Right lobe of liver (tissue), 4 donors: ENCODE measurements around the gene HECTD1.

Source experiments
- POLR2A ChIP-seq: fragments of 450-650 bp; IDR thresholded peaks from one replicate; pipeline ENCODE4 v1.6.1; 2017; ENCODE audit warnings: antibody characterized with exemption, mild to moderate bottlenecking
- TF ChIP-seq, protein P1 (sequence below), 4 donors: fragments of 200-600 bp in 3 of 4; fragments of 450-650 bp in 1 of 4; IDR thresholded peaks; one replicate each; pipeline versions ENCODE4 v1.5.1 to v1.8.0; 2016 to 2022; ENCODE audit warnings: antibody characterized with exemption in 4 of 4, mild to moderate bottlenecking in 2 of 4
- donor health status: DM: no; HTN: no; CAD: no.
- donor health status: DM: no; HTN: no; CAD: no.
- donor health status: DM: no; HTN: yes; CAD: no.

- TF ChIP-seq, protein P1, sequence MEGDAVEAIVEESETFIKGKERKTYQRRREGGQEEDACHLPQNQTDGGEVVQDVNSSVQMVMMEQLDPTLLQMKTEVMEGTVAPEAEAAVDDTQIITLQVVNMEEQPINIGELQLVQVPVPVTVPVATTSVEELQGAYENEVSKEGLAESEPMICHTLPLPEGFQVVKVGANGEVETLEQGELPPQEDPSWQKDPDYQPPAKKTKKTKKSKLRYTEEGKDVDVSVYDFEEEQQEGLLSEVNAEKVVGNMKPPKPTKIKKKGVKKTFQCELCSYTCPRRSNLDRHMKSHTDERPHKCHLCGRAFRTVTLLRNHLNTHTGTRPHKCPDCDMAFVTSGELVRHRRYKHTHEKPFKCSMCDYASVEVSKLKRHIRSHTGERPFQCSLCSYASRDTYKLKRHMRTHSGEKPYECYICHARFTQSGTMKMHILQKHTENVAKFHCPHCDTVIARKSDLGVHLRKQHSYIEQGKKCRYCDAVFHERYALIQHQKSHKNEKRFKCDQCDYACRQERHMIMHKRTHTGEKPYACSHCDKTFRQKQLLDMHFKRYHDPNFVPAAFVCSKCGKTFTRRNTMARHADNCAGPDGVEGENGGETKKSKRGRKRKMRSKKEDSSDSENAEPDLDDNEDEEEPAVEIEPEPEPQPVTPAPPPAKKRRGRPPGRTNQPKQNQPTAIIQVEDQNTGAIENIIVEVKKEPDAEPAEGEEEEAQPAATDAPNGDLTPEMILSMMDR (IDR thresholded peaks at IDR 0.05): no peak
- TF ChIP-seq POLR2A: no peak
These were observed 139.4 kb downstream of the HECTD1 start for GRCh38 chr14:31068235-31068634.
